Left kidney (tissue), 2 donors: ENCODE results near the gene TUBA4B. TPM values are rescaled to one million over a fixed set of nuclear protein-coding genes. Genes with fewer than 3 reads are reported as not detected.
"Not testable (repeated sequence)": the region's sequence is repeated elsewhere in the genome, so short reads cannot be mapped to it uniquely, and the experiment has no call there.

ENCODE experiments used
- DNase-seq: peaks from one replicate; pipeline ENCODE4 v3.0.0-alpha.2; 2013
- polyA plus RNA-seq: library from polyadenylated mRNA; unstranded; fragments of 120-200 nt; gene quantifications from one replicate; pipeline ENCODE4 v1.2.1, GENCODE V29; 2013; ENCODE audit not compliant: insufficient read length

The TUBA4B gene
- polyA plus RNA-seq, 1 donor, result 0.75 TPM

- no peak for DNase-seq
Measured at GRCh38 chr2:219248845-219249202, 4.2 kb upstream of the TUBA4B start.

DNA sequence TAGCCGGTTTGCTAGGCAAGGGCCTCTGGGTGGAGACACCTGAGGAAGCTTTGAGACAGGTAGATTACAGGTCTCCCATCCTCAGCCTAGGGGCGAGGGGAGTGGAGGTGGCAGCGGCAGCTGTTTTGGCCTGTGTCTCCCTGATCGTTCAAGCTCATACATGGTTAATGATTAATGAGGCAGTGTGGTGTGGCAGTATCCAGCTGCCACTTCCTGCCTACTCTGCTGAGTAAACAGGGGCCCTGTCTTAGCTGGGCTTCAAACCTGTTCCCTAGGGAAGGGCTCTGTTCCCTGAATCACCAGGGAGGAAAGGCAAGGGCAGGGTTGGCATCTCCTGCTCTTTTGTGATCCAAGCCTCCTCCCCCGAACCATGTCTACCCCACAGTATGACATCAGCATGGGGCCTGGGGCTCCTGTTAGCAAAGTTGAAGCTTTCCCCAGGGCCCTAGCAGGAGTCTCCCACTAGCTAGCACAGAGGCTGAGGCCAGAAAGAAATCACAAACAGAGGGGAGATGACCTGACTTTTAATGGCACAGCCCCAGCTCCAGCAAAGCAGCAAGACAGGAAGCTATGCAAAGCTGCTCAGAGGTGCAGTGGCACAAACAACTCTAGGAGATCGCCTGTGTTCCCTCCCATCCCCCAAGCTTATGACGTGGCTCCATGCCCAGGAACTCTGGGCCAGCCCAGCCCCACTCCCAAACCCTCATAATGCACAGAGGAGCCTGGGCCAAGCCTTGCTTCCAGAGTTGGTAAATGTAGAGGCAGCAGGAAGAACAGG lies 3.7 kb upstream of the TUBA4B start:
- peak; percentile 63 for DNase-seq

DNA sequence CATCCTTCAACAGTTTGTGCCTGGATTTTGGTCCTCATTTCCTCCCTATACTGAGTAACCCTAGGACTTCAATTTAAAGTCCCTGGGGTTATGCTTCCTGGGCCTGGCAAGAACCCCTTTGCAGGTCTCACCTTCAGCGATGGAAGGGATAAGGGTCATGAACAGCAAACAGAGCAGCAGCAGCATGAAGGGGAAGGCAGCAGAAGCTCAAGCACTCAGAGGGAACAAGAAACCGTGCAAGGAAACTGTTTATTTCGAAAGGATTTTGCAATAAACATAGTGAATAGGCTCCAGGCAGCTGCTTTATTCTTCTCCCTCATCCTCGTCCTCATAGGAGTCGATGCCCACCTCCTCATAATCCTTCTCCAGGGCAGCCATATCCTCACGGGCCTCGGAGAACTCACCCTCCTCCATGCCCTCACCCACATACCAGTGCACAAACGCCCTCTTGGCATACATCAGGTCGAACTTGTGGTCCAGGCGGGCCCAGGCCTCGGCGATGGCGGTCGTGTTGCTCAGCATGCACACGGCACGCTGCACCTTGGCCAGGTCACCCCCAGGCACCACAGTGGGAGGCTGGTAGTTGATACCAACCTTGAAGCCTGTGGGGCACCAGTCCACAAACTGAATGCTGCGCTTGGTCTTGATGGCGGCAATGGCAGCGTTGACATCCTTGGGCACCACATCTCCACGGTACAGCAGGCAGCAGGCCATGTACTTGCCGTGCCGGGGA lies 2.8 kb upstream of the TUBA4B start:
- no peak for DNase-seq

- DNase-seq, result no peak
Measured at GRCh38 chr2:219251656-219252055, 1.4 kb upstream of the TUBA4B start.

- DNase-seq, result no peak
Measured at GRCh38 chr2:219252084-219252483, 959 bp upstream of the TUBA4B start.

DNA sequence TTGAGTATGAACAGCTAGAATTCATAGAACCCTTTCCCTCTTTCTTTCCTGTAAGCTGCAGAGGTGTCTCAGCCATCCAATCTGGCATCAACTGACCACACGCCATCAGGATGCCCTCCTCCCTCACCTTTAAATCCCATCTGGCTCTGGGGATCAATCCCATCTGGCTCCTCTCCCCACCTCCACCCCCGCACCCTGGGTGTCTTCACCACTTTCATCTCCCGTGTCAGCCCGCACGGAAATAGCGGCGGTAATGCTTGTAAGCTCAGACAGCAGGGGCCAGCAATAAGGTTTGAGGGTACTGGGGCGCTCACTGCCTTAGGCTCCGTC lies 508 bp upstream of the TUBA4B start:
- no peak for DNase-seq

DNA sequence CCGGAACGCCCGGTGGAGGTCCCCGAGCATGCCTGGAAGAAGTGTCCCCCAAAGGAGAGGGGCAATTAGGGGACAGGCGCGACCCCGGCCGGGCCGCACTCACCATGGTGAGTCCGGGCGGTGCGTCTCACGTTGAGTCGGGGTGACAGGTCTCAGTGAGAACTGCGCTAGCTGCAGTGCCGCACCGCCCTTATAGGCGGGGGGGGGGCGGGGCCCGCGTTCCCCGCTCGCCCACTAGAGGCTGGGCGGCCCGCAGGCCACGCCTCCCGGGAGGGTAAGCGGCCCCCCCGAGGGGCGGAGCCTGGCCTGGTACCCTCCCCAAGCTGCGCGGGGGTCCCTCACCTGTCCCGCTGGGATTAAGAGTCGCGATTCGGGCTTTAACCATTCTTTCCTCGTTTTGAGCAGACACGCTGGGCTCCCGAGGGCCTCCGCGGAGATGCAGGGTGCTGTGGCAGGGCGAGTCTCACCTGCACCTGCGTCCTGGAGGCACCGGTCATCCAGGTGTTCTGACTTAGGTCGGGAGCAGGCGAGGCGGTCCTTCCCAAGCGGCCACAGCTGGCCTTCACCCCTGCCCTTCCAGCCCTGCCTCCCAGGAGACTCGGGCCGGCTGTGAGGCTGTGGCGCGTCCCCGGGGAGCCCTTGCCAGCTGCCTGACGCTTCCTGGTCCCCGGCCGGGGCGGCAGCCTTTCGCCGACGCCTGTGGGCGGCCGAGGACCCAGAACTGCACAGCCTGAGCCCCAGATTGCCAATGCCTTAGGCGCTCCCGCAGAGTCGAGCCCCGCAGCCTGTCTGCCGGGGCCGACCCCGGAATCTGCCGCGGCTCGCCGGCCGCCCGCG lies 928 bp downstream of the TUBA4B start, which contains the start of gene TUBA4A:
Gene TUBA4A, minus strand, starts transcription at position 166 of the 837 bp plus-strand sequence. Its CDS starts 60 bp downstream, at position 106.
- DNase-seq, result no peak

- no peak for DNase-seq
Measured at GRCh38 chr2:219254590-219255201, 1.7 kb downstream of the TUBA4B start.

GRCh38 chr2:219258942-219259341 lies 5.9 kb downstream of the TUBA4B start:
- not testable (repeated sequence) for DNase-seq

DNA sequence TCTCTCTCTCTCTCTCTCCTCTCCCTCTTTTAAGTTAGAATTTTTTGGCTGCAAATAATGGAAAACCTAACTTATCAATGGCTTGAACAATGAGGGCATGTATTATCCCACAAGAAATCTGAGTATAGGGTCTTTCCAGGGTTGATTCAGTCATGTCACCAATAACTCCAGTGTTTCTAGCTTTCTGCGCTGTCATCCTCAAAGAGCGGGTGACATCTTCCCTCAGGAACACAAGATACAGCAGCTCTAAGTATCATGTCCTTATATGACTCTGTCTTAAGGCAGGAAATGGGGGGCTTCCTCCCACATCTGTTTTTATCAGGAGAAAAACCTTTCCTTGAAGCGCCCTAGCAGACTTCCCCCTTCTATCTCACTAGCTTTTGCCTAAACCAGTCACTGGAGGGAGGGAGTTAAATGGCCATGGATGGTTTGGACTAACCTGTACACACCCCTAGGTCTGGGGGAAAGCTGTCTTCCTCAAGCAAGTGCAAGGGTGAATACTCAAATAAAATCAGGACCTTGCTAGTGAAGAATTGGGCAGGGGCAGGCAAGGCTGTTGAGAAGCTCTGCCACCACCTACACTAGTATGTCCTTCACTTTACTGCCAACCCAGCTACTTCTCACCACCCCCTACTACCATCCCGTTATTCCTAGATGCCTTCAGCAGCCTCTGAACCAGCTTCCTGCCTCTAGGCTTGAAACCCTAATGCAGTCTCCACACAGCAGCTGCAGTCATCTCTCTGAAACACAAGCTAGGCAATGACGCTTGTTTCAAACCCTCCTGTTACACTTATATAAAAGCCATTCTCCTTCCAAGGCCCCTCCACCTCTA lies 8.2 kb downstream of the TUBA4B start:
- no peak for DNase-seq

DNA sequence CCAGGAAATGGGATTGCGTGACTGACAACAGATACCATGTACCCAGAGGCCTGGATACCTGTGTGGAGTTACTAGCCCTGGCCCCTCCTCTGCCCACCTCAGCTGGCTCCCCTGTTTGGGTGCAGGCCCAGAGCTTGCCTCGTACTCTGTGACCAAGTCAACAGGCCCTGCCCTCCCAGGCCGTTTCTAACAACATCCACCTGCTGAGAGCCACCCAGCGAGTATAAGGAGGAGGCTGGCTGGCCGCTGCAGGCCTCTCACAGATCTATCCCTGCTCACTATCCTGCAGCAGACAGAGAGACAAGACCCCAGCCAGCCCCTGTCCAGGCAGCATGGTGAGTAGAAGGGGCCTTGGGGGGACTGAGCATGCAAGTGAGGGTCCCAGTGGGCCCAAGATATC lies 13.2 kb downstream of the TUBA4B start:
- no peak for DNase-seq

GRCh38 chr2:219266886-219267285 lies 13.8 kb downstream of the TUBA4B start:
- DNase-seq, result no peak

GRCh38 chr2:219268294-219268693 lies 15.3 kb downstream of the TUBA4B start:
- no peak for DNase-seq

GRCh38 chr2:219269362-219270054 lies 16.5 kb downstream of the TUBA4B start:
- DNase-seq, result no peak

- no peak for DNase-seq
Measured at GRCh38 chr2:219270055-219270372, 17.0 kb downstream of the TUBA4B start.

DNA sequence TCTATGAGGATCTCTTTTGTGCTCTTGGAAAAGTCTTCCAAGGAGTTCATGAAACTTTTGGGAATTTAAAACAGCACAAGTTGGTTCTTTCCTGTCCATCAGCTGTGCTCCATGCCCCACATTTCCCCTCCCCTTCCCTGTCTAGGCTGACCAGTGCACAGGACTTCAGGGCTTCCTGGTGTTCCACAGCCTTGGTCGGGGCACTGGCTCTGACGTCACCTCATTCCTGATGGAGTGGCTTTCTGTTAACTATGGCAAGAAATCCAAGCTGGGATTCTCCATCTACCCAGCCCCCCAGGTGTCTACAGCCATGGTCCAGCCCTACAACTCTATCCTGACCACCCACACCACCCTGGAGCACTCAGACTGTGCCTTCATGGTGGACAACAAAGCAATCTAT lies 18.0 kb downstream of the TUBA4B start:
- DNase-seq, result no peak

DNA sequence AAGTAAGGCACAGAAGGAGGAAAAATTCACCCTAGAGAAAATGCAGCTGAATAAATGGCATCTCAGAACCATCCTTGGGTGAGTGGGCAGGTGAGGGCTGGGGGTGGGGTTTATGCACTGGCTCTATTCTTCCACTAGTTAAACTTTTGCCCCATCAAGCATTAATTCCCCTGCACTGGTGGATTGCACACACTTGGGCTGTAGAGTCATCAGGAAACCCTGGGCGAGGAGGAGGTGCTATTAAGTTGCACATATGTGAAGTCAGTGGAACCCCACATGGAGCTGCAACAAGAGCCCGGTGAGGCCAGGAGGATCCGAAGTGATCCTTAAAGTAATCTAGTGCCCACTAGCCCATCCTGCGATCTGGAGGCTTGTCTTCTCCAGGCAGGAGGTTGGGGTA lies 19.3 kb downstream of the TUBA4B start:
- no peak for DNase-seq

- no peak for DNase-seq
Measured at GRCh38 chr2:219272995-219273394, 20.0 kb downstream of the TUBA4B start.

- no peak for DNase-seq
Measured at GRCh38 chr2:219273937-219274336, 20.9 kb downstream of the TUBA4B start.

DNA sequence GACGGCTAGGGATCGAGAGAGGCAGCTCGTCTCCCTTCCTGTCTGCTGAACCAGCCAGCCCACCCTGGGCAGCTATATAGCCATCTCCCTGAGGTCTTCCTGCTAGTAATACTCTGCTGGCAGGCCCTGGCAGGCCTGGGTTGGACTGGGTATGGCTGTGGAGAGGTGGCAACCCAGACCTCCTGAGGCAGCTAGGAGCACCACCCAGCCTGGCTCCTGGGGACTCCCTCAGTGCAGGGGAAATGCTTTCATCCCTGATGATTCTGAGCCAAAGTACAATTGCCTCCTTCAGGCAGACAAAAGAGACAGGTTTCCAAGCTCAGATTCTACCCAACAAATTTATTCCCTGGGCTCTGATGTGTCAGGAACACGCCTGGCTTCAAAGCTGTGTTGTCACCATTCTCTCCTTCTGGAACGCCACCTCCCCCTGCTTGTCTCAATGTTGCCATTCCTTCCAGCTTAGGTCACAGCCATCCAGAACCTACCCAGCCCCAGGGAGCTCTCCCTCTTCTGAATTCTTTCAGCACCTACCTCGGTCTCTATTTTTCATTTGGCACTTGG lies 21.4 kb downstream of the TUBA4B start:
- no peak for DNase-seq
